B cell (primary cell): ENCODE data around the gene SYNC.

Experiments
- EZH2 ChIP-seq: IDR thresholded peaks from 2 replicates; pipeline ENCODE4 v1.6.1; 2012; ENCODE audit warnings: borderline replicate concordance, low read depth, mild to moderate bottlenecking, moderate library complexity, low read length; ENCODE audit not compliant: insufficient read depth, poor library complexity, severe bottlenecking
- TF ChIP-seq, protein P1 (sequence below): fragments of 200-600 bp; IDR thresholded peaks from one replicate; pipeline ENCODE4 v1.8.0; 2022; ENCODE audit warnings: antibody characterized with exemption, mild to moderate bottlenecking

GRCh38 chr1:32686387-32686786, 16.2 kb downstream of the SYNC start:
- TF ChIP-seq, protein P1, sequence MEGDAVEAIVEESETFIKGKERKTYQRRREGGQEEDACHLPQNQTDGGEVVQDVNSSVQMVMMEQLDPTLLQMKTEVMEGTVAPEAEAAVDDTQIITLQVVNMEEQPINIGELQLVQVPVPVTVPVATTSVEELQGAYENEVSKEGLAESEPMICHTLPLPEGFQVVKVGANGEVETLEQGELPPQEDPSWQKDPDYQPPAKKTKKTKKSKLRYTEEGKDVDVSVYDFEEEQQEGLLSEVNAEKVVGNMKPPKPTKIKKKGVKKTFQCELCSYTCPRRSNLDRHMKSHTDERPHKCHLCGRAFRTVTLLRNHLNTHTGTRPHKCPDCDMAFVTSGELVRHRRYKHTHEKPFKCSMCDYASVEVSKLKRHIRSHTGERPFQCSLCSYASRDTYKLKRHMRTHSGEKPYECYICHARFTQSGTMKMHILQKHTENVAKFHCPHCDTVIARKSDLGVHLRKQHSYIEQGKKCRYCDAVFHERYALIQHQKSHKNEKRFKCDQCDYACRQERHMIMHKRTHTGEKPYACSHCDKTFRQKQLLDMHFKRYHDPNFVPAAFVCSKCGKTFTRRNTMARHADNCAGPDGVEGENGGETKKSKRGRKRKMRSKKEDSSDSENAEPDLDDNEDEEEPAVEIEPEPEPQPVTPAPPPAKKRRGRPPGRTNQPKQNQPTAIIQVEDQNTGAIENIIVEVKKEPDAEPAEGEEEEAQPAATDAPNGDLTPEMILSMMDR, result no peak
- TF ChIP-seq EZH2, result no peak
